Body of pancreas (tissue), 4 donors: ENCODE measurements around the gene HOXB13. TPM values are rescaled to one million over a fixed set of nuclear protein-coding genes. Genes with fewer than 3 reads are reported as not detected.

Source experiments
- ATAC-seq: fragments of 150-250 bp; one replicate; pipeline ENCODE4 v1.9.1; 2016
- DNase-seq, 4 donors: peaks; one replicate each; pipeline ENCODE4 v3.0.0-alpha.2; 2019
- H3K27ac ChIP-seq, 4 donors: fragments of 200-600 bp; sonication (generic); 1 replicate in 3 of 4; 2 replicates in 1 of 4; pipeline versions ENCODE4 v1.5.1 to v1.6.1; 2016 to 2019; ENCODE audit warnings: mild to moderate bottlenecking in 1 of 4, mixed read lengths in 1 of 4, moderate library complexity in 1 of 4
- H3K27me3 ChIP-seq, 2 donors: fragments of 200-600 bp; sonication (generic); one replicate each; pipeline ENCODE4 v1.6.0; 2016; ENCODE audit warnings: mild to moderate bottlenecking in 1 of 2
- H3K36me3 ChIP-seq, 2 donors: fragments of 200-600 bp; sonication (generic); replicated peaks in 1 of 2; 2 replicates each; pipeline ENCODE4 v1.5.1; 2016; ENCODE audit warnings: low read depth in 2 of 2; ENCODE audit not compliant: insufficient read depth in 1 of 2
- H3K4me1 ChIP-seq: fragments of 200-600 bp; sonication (generic); one replicate; pipeline ENCODE4 v1.6.0; 2016
- H3K4me3 ChIP-seq, 2 donors: fragments of 200-600 bp; sonication (generic); 1 replicate in 1 of 2; 2 replicates in 1 of 2; pipeline ENCODE4 v1.5.1; 2016 to 2019
- H3K9me3 ChIP-seq, 3 donors: fragments of 200-600 bp; sonication (generic); 1 replicate in 2 of 3; 2 replicates in 1 of 3; pipeline ENCODE4 v1.5.1; 2016
- POLR2A ChIP-seq, 3 donors: fragments of 450-650 bp; IDR thresholded peaks; one replicate each; pipeline ENCODE4 v1.6.1; 2016; ENCODE audit warnings: antibody characterized with exemption in 3 of 3, mild to moderate bottlenecking in 2 of 3
- WGBS, 2 donors: methylation state at CpG; one replicate each; pipeline ENCODE4 v1.1.5; 2017; 5-methylcytosine and 5-hydroxymethylcytosine counted together
- intact Hi-C: fragments of 100-400 bp; cut with DNase I; formaldehyde crosslinking; loops from one replicate; pipeline ENCODE4 v1.15.1; 2023
- microRNA counts, 2 donors: library from miRNA; unstranded; fragments of <30 nt; microRNA quantifications; one replicate each; lab custom pipeline; 2017
- microRNA-seq, 2 donors: library from miRNA; unstranded; fragments of <30 nt; microRNA quantifications; one replicate each; pipeline ENCODE4, GENCODE V29; 2016; ENCODE audit warnings: borderline number of aligned reads in 2 of 2, borderline replicate concordance in 2 of 2
- small RNA-seq: library from RNA; depleted of rRNA; stranded (forward); fragments of <200 nt; gene quantifications from one replicate; pipeline ENCODE3, GENCODE V24; 2016
- total RNA-seq, 2 donors: library from RNA; depleted of rRNA; stranded (reverse); fragments of >200 nt; gene quantifications; one replicate each; pipeline ENCODE4 v1.1.0, GENCODE V29; 2016
- TF ChIP-seq, protein P1 (sequence below), 7 experiments: fragments of 450-650 bp in 4 of 7; fragments of 200-600 bp in 3 of 7; sonication (generic) in 3 of 7; IDR thresholded peaks; one replicate each; pipeline ENCODE4 v1.5.1; 2016 to 2019; ENCODE audit warnings: antibody characterized with exemption in 7 of 7

Gene HOXB13
- total RNA-seq, 2 donors from 2014 or later: not detected

GRCh38 chr17:48676963-48677558 is 51.5 kb downstream of the HOXB13 start:
- Histone ChIP-seq H3K9me3 (no peaks in the 10 kb centered on the region), H3K27ac (no peak overlapping the region), H3K4me3 (no peak overlapping the region), H3K4me1 (peaks cover 7% of the 10 kb centered on the region), H3K36me3 (no peaks in the 10 kb centered on the region), H3K27me3 (no peaks in the 10 kb centered on the region)
- TF ChIP-seq, protein P1, sequence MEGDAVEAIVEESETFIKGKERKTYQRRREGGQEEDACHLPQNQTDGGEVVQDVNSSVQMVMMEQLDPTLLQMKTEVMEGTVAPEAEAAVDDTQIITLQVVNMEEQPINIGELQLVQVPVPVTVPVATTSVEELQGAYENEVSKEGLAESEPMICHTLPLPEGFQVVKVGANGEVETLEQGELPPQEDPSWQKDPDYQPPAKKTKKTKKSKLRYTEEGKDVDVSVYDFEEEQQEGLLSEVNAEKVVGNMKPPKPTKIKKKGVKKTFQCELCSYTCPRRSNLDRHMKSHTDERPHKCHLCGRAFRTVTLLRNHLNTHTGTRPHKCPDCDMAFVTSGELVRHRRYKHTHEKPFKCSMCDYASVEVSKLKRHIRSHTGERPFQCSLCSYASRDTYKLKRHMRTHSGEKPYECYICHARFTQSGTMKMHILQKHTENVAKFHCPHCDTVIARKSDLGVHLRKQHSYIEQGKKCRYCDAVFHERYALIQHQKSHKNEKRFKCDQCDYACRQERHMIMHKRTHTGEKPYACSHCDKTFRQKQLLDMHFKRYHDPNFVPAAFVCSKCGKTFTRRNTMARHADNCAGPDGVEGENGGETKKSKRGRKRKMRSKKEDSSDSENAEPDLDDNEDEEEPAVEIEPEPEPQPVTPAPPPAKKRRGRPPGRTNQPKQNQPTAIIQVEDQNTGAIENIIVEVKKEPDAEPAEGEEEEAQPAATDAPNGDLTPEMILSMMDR (IDR thresholded peaks at IDR 0.05): no peak
- TF ChIP-seq POLR2A (IDR thresholded peaks at IDR 0.05): no peak
- ATAC-seq: no peak
- 38 to 53% methylated on average over 3 to 6 of the region's 6 CpGs for WGBS, 2 donors
- intact Hi-C loops: loop anchor here (5.0 to 10.0 kb wide), 3 partner anchors 108 to 358 kb away; no protein-coding TSS in a partner anchor
- no peak for DNase-seq

MicroRNA genes within 50 kb of the gene (microRNA counts, 767-probe panel; counts per million panel counts)
- 0 to 736 counts per million in 2 donors for microRNA hsa-miR-3185 (lab: Ali Mortazavi, UCI)

Small RNA genes lying within 50 kb of the gene (microRNA-seq; reads per million reads assigned to microRNA genes)
- 0 reads per million in 2 donors for gene MIR3185

Small RNA genes lying within 50 kb of the gene (small RNA-seq; reads per million reads assigned to genes)
- not detected for gene AC091179.2
- gene COX6B1P2: not detected
- not detected for gene MIR3185
- gene RF02132: not detected
- not detected for gene RF02133
- gene RN7SL125P: not detected

Other genes starting within 250 kb of the HOXB13 start
- gene HOXB1, start 197.7 kb downstream of the HOXB13 start, total RNA-seq: not detected
- 10 to 100 TPM; 13.7 to 32.3 TPM for gene HOXB2, start 183.6 kb downstream of the HOXB13 start, total RNA-seq
- 1 to 10 TPM in 1 of 2 donors, under 1 TPM in 1; 0.26 to 2.3 TPM for gene HOXB4, start 150.4 kb downstream of the HOXB13 start, total RNA-seq
- 1 to 10 TPM in 1 of 2 donors, not detected in 1; 2.9 TPM for gene HOXB3, start 138.5 kb downstream of the HOXB13 start, total RNA-seq
- gene HOXB5, start 135.0 kb downstream of the HOXB13 start, total RNA-seq: under 1 TPM in 1 of 2 donors, not detected in 1; 0.99 TPM
- gene HOXB6, start 123.8 kb downstream of the HOXB13 start, total RNA-seq: 1 to 10 TPM; 2.1 to 2.6 TPM
- under 1 TPM in 1 of 2 donors, not detected in 1; 0.52 TPM for gene HOXB7, start 117.7 kb downstream of the HOXB13 start, total RNA-seq
- not detected for gene HOXB8, start 113.5 kb downstream of the HOXB13 start, total RNA-seq
- gene HOXB9, start 102.4 kb downstream of the HOXB13 start, total RNA-seq: not detected
- gene PRAC1, start 6.2 kb downstream of the HOXB13 start, total RNA-seq: not detected
- gene PRAC2, start 5.6 kb downstream of the HOXB13 start, total RNA-seq: not detected
- gene TTLL6, start 88.5 kb upstream of the HOXB13 start, total RNA-seq: under 1 TPM in 1 of 2 donors, not detected in 1; 0.26 TPM
- gene CALCOCO2, start 102.3 kb upstream of the HOXB13 start, total RNA-seq: 10 to 100 TPM; 62.8 to 69.9 TPM
- 10 to 100 TPM in 1 of 2 donors, 1 to 10 TPM in 1; 8.2 to 16.9 TPM for gene ATP5MC1, start 164.0 kb upstream of the HOXB13 start, total RNA-seq
- gene UBE2Z, start 179.7 kb upstream of the HOXB13 start, total RNA-seq: 10 to 100 TPM; 28.3 to 47.1 TPM
- 10 to 100 TPM; 35.9 to 39.4 TPM for gene SNF8, start 216.1 kb upstream of the HOXB13 start, total RNA-seq
- gene GIP, start 239.8 kb upstream of the HOXB13 start, total RNA-seq: not detected